ENCODE data around the gene LHX3.

Gene LHX3

DNA sequence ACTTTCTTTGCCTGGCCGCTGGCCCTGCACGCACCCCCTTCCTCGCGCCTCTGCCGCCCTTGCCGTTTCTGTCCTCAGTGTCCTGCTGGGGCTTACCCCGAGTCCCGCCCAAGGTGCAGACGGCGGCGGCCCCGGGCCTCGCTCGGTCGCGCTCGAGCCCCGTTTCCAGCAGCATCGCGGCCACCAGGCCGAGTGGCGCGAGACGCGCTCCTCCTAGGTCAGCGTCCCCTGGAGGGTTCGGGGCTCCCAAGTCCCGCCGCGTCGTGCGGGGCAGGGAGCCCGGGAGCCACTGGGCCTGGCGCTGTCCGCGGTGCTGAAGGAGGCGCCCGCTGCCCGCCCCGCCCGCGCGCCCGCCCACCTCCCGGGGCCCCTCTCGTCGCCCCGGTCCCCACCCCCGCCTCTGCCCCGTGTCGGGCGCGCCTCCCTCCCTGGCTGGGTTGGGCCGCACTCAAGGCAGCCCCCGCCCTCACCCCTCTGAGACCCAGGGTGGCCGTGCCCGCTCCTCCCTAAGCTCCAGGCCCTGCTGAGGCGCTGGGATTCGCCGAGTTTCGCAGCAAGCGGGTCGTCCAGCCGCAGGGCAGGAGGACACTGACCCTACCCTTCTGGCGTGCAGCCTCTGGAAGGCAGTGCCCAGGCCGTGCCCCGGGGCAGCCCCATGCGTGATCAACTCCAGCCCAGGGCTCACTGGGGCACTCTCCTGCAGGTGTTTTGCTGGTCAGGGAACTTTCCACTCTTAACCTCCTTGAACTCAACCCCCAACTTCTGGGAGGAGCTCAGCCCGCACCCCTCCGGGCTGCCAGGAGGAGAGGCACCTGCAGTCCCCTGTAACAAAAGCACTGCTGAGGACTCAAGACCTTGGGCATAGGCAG, at the start of gene LHX3:
TSS of gene LHX3 (minus strand) at position 291 of the 869 bp plus-strand sequence. CDS start at position 175, 116 bp downstream.
- TF ChIP-seq JUND (IDR thresholded peaks at IDR 0.05; ENCODE audit: low read depth), result no peak
- no peak for DNase-seq (ENCODE audit: low read depth in 1 of 2, low spot score in 1 of 2)
- in situ Hi-C loops (cut with HindIII; ENCODE audit: low pct_unique_long_range_greater_than_20kb, low sequenced_read_pairs), result no loop called here

DNA sequence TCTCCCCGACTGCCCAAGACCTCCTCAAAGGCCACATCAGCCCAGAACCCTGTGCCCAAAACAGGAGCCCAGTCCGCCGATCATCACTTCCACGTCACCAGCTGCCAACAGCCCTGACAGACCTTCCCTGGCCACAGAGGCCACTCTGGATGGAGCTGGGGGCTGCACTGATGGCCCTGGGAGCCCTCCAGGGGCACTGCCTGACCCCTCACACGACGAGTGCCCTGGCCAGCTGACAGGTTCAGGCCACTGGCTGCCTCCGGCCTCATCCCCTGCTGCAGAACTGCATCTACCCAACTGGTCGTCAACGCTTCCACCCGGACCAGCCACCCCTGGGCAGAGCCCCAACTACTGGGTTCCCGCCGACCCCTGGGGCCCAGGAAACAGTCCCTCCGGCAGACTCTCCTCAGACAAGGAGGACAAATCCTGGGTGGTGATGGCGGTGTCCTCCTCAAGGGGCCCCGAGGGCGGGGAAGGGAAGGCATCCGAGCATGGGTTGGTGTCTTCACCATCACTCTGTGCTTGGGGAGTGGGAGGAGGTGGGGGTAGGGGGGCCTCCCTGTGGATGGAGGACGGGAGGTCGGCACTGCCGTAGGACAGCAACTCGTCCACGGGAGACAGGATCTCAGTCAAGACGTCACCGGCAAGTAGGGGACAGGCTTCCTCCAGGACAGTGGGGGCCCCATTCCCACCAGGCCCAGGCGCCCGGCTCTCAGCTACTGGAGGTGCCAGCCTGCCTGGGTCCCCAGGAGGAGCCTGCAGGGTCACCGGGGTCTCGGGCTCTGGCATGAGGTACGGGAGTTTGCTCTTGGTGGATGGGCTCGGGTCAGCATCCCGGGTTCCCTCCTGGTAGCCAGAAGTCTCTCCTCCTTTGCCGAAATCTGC, 48.6 kb upstream of the LHX3 start:
- no peak for TF ChIP-seq JUND (IDR thresholded peaks at IDR 0.05; ENCODE audit: low read depth)
- DNase-seq (ENCODE audit: low read depth in 1 of 2, low spot score in 1 of 2), result no peak

DNA sequence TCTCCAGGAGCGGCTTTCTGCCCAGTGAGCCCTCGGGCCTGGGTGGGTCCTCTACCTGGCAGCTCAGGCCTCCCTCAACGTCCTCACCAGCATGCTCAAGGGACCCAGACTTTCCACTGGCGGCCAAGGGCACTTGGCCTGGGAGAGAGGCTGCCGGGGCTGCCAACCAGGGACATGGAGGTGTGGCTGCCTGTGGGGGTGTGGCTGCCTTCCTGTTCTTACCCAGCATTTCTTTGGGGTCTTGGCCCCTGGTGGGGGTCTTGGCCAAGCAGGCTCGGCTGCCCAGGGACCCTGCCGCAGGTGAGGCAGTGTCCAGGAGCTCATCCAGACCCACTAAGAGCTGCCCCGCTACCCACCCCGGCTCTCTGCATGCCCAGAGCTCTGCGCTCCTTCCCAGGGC, 47.9 kb upstream of the LHX3 start:
- in situ Hi-C loops (cut with HindIII; ENCODE audit: low pct_unique_long_range_greater_than_20kb, low sequenced_read_pairs), result no loop called here
- no peak for TF ChIP-seq JUND (IDR thresholded peaks at IDR 0.05; ENCODE audit: low read depth)
- DNase-seq (ENCODE audit: low read depth in 1 of 2, low spot score in 1 of 2), result no peak

More for the DNA sequence above, 48.6 kb upstream of the LHX3 start:
- in situ Hi-C loops (cut with HindIII; ENCODE audit: low pct_unique_long_range_greater_than_20kb, low sequenced_read_pairs), result no loop called here

DNA sequence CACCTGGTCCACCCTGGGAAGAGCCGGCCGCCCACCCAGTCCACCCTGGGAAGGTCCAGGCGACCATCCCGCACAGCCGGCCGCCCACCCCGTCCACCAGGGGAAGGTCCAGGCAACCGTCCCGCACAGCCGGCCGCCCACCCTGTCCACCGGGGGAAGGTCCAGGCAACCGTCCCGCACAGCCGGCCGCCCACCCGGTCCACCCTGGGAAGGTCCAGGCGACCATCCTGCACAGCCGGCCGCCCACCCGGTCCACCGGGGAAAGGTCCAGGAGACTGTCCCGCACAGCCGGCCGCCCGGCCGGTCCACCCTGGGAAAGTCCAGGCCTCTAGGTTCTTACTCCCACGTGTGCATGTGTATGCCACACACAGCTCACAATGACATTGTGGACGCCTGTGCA, 47.4 kb upstream of the LHX3 start:
- in situ Hi-C loops (cut with HindIII; ENCODE audit: low pct_unique_long_range_greater_than_20kb, low sequenced_read_pairs), result no loop called here
- no peak for DNase-seq (ENCODE audit: low read depth in 1 of 2, low spot score in 1 of 2)
- no peak for TF ChIP-seq JUND (IDR thresholded peaks at IDR 0.05; ENCODE audit: low read depth)

DNA sequence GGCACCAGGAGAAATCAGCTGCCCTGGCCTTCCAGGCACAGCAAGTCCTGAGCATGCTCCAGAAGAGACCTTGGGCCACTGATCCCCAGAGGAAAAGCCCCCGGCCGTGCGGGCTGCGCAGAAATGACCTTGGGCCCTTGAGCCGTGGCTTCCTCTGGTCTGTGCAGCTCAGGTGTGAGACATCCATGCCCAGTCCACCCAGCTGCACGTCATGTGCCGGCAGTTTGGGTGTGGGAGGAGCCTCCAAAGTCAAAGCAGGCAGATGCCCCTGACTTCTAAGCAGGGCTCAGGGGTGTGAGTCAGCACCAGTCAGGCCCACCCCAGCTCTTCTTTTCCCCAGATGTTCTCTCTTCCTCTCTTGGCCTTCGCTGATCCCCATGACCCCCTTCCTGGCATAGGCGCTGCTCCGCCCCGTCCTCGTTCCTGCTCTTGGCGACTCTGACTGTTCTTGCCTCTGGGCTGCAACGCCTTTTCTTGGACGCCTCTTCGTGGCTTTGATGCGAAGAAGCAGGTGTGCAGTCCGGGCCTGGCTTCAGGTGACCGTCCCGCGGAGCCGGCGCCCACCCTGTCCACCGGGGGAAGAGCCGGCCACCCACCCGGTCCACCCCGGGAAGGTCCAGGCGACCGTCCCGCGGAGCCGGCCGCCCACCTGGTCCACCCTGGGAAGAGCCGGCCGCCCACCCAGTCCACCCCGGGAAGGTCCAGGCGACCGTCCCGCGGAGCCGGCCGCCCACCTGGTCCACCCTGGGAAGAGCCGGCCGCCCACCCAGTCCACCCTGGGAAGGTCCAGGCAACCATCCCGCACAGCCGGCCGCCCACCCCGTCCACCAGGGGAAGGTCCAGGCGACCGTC, 46.6 kb upstream of the LHX3 start:
- in situ Hi-C loops (cut with HindIII; ENCODE audit: low pct_unique_long_range_greater_than_20kb, low sequenced_read_pairs), result no loop called here

DNA sequence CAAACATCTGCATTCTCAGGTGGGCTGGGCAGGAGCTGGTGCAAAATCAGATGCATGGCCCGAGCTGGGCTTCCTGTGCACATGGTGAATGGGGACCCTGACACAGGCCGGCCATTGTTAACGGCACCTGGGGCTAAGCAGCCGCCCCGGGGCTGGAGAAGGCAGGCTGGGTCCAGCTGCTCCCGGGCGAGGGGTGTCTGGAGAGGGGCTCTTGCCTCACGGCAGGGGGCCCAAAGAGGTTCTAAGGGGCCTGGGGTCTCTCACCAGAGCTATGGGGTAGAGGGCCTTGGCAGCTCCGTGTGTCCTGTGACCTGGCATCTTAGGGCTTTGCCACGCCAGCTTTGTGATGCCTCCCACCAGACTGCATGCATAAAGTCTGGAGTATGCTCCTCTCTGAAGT, 45.7 kb upstream of the LHX3 start:
- no peak for TF ChIP-seq JUND (IDR thresholded peaks at IDR 0.05; ENCODE audit: low read depth)
- in situ Hi-C loops (cut with HindIII; ENCODE audit: low pct_unique_long_range_greater_than_20kb, low sequenced_read_pairs), result no loop called here
- DNase-seq (ENCODE audit: low read depth in 1 of 2, low spot score in 1 of 2), result no peak

More for the DNA sequence above, 46.6 kb upstream of the LHX3 start:
- no peak for TF ChIP-seq JUND (IDR thresholded peaks at IDR 0.05; ENCODE audit: low read depth)
- DNase-seq (ENCODE audit: low read depth in 1 of 2, low spot score in 1 of 2), result no peak

DNA sequence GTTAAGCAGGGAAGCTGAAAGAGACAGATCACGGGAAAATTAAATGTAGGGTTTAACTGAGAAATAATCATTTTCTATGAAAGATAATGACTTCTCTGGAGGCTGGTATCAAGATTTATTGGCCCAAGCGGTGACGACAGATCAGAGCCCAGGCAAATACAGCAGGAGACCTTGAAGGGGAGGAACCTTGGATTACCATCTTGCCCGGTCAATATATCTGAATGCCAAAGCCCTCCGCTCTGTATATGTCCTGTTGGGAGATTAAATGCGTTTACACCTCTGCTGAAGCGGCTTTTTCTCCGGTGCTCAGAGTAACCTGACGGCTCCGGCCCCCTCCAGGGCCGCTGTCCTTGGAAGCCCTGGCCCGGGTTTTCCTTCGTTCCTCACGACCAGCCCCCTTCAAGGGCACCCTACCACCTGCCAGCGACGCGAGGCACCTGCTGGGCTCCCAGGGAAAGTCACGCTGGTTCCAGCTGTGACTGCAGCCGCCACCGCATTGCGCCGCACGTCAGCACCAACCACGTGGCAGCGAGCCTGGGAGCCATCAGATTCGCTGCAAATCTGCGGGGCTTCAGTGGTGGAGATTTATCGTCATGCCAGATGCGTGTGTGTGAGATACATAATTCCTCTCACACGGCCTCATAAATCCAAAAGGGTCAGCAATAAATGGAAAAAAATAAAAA, 45.1 kb upstream of the LHX3 start:
- no peak for TF ChIP-seq JUND (IDR thresholded peaks at IDR 0.05; ENCODE audit: low read depth)
- in situ Hi-C loops (cut with HindIII; ENCODE audit: low pct_unique_long_range_greater_than_20kb, low sequenced_read_pairs), result no loop called here
- no peak for DNase-seq (ENCODE audit: low read depth in 1 of 2, low spot score in 1 of 2)

DNA sequence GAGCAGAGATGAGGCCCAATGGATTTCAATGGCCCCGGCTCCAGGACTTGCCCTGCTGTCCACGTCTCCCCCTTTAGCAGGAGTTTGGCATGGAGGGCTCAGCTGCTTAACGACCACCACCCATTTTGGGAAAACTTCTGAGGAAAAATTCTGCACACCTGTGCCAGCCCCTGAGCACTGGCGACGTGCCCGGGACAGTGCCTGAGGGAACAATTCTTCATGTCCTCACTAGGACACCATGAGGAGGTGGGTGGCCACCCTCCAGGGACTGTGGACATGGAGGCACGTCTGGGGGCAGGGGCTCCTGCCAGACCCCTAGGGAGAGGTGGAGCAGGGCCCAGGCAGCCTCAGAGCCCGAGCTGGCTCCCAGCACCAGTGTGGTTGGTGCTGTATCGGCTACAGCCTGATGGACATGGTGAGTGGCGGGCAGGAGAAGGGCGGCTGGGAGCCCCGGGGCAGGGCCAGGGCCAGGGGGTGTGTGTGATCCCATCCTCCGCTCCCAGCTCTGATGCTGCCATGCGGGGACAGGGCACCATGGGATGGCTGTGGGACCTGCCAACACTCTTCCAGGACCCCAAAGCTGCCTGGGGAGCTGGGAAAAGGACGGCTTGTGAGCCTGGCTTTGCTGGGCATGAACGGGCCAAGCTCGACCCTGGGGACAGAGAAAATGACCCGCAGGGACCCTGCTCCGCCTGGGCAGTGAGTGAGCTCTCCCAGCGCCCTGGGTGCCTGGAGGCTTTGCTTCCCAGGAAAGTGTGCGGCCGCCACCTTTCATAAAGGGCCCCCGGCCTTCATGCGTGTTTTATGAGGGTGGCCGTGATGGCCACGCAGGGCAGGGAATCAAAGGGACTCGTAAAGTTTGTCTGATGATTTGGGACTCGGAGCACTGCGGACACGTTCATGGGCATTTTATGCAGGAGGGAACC, 44.3 kb upstream of the LHX3 start:
- in situ Hi-C loops (cut with HindIII; ENCODE audit: low pct_unique_long_range_greater_than_20kb, low sequenced_read_pairs), result no loop called here
- DNase-seq (ENCODE audit: low read depth in 1 of 2, low spot score in 1 of 2), result no peak
- no peak for TF ChIP-seq JUND (IDR thresholded peaks at IDR 0.05; ENCODE audit: low read depth)

DNA sequence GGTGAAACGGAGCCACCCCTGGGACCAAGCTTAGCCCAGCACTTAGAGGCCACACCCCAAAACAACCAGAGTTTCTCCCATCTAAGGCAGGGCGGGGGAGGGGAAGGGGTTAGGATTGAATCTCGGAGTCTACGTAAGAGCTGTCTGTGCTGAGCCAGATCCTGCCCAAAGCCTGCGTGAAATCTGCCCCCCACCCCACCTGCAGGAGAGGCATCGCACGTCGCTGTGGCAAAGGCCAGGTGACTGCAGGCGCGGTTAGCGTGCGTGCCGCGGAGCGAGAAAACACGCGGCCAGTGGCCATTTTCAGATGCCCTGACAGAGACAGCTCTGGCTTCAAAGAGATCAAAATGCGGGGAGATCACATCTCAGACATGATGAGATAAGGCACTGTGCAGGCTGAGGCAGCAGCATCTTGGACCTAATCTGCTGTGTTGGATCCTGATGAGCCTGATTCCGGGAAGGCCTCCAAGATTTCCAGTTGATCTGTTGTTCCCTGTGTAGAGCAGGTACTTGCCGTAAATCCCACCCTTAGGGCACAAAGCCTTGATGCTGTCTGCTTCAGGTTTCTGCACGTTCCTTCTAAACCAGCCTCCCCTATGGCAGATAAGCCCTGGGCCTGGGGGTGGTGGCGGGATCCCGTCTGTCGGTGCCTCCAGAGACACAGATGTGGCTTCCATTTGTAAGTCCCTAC, 43.2 kb upstream of the LHX3 start:
- no peak for DNase-seq (ENCODE audit: low read depth in 1 of 2, low spot score in 1 of 2)
- no peak for TF ChIP-seq JUND (IDR thresholded peaks at IDR 0.05; ENCODE audit: low read depth)
- in situ Hi-C loops (cut with HindIII; ENCODE audit: low pct_unique_long_range_greater_than_20kb, low sequenced_read_pairs), result no loop called here

DNA sequence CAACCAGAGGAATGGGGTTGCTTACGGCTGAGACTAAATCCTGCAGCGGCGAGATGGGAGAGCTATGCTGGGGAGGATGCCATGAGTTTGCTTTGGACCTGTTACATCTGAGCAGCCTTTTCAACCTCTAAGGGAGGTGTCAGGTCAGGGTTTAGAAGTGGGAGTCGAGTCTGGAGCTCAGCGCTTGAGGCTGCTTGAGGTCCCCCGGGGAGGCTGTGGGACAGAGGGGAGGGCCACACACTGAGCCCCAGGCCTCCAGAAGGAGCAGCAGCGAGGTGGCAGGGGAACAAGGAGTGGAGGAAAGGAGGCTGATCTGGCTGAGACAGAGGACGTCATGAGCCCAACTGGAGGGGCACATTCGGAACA, 42.6 kb upstream of the LHX3 start:
- no peak for TF ChIP-seq JUND (IDR thresholded peaks at IDR 0.05; ENCODE audit: low read depth)
- in situ Hi-C loops (cut with HindIII; ENCODE audit: low pct_unique_long_range_greater_than_20kb, low sequenced_read_pairs), result no loop called here
- no peak for DNase-seq (ENCODE audit: low read depth in 1 of 2, low spot score in 1 of 2)

All from T47D (cell line).